ENCODE results near the gene RPS19. TPM values are rescaled to one million over a fixed set of nuclear protein-coding genes. Genes with fewer than 3 reads are reported as not detected.
A peak's percentile ranks its signal among the peaks of the same experiment; 100 is the strongest.

The RPS19 gene
- total RNA-seq, 1 experiment from 2014 or later, result 3,152 TPM

DNA sequence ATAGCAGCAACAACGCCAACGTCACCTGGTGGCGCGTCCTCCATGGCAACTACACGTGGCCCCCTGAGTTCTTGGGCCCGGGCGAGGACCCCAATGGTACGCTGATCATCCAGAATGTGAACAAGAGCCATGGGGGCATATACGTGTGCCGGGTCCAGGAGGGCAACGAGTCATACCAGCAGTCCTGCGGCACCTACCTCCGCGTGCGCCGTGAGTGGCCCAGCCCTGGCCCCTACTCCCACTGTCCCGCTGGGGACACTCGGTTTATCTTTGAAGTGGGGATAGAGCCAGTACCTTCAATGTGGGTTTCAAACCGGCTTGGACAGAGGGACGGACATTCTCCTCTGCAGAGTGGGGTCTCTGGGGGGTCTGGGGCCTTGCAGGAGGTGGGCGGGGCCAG lies 19.0 kb downstream of the RPS19 start (continued):
- TF ChIP-seq ZNF281 (CRISPR knock-in tag; IDR thresholded peaks at IDR 0.05), result no peak
- TF ChIP-seq FOXP1 (CRISPR knock-in tag; IDR thresholded peaks at IDR 0.05; ENCODE audit: borderline replicate concordance), result no peak
- no peak for TF ChIP-seq ELF4 (CRISPR knock-in tag; IDR thresholded peaks at IDR 0.05; ENCODE audit: low read depth)

DNA sequence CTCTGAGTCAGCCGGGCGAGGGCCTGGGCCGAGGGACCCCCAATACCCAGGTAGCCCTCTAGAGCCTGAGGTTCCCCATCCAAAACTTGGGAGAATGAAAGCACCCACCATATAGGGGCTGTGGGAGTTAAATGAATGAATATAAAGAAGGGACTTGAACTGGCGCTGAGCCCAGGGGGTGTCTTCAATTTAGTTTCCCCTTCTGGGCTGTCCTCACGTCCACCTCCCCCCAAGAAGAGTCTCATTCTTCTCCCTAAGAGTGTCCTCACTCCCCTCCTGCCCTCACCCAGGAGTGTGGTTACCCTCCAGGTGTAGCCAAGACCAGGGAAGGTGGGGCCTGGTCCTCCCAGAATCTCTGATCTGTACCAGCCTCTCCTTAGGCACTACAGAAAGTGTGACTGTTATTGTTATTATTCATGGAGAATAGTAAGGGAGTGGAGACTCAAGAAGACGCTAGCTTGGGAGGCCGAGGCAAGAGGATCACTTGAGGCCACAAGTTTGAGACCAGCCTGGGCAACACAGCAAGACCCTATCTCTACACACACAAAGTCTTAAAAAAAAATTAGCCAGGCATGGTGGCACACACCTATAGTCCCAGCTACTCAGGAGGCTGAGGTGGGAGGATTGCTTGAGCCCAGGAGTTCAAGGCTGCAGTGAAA lies 19.7 kb downstream of the RPS19 start:
- Mint-ChIP-seq H3K27ac (no peak overlapping the region), H3K36me3 (no peaks in the 10 kb centered on the region), H3K4me3 (no peak overlapping the region), H3K4me1 (peaks cover 15% of the 10 kb centered on the region), H3K9me3 (no peaks in the 10 kb centered on the region), H3K27me3 (ENCODE audit: low read depth) (peaks cover 42% of the 10 kb centered on the region)
- DNase-seq (ENCODE audit: low spot score) (no peak), ATAC-seq (no peak)
- ChIA-PET CTCF (no interaction called here), POLR2A (no interaction called here)
- no peak for TF ChIP-seq TP53 (CRISPR knock-in tag; IDR thresholded peaks at IDR 0.05)
- TF ChIP-seq ZNF121 (CRISPR knock-in tag; IDR thresholded peaks at IDR 0.05), result peak; percentile 63; the same call in 1 of the 2 replicates

DNA sequence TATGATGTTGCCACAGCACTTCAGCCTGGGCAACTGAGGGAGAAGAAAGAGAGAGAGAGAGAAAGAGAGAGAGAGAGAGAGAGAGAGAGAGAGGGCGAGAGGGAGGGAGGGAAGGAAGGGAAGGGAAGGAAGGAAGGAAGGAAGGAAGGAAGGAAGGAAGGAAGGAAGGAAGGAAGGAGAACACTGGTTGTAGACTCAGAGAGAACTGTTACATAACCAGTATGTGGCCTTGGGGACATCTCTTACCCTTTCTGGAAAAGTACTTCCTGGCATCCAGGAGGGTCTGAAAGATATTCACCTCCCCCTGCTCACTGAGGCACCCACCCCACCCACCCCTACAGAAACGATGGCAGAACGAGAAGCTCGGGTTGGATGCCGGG lies 20.3 kb downstream of the RPS19 start:
- no peaks in the 10 kb centered on the region for H3K9me3 Mint-ChIP-seq
- H3K4me3 Mint-ChIP-seq, result no peak overlapping the region
- no peaks in the 10 kb centered on the region for H3K36me3 Mint-ChIP-seq
- DNase-seq (ENCODE audit: low spot score) (no peak), ATAC-seq (no peak)
- ChIA-PET CTCF (interaction anchor here (0.7 to 4.7 kb wide), 4 partner anchors 8 to 78 kb away, joined by 3 to 46 read pairs (median 4); no protein-coding TSS in a partner anchor), POLR2A (no interaction called here)
- H3K27ac Mint-ChIP-seq, result no peak overlapping the region
- H3K4me1 Mint-ChIP-seq, result peaks cover 19% of the 10 kb centered on the region
- no peak for TF ChIP-seq IRF1 (CRISPR knock-in tag; IDR thresholded peaks at IDR 0.05)
- no peak for TF ChIP-seq HMGA2 (CRISPR knock-in tag; IDR thresholded peaks at IDR 0.05)
- no peak for TF ChIP-seq ZSCAN18 (CRISPR knock-in tag; IDR thresholded peaks at IDR 0.05)
- TF ChIP-seq ETV6 (CRISPR knock-in tag; IDR thresholded peaks at IDR 0.05), result no peak
- TF ChIP-seq ERG (CRISPR knock-in tag; IDR thresholded peaks at IDR 0.05), result no peak
- TF ChIP-seq NFATC4 (CRISPR knock-in tag; IDR thresholded peaks at IDR 0.05), result no peak
- no peak for TF ChIP-seq TEAD1 (CRISPR knock-in tag; IDR thresholded peaks at IDR 0.05)
- TF ChIP-seq FOXK1 (CRISPR knock-in tag; IDR thresholded peaks at IDR 0.05), result no peak
- TF ChIP-seq ZNF281 (CRISPR knock-in tag; IDR thresholded peaks at IDR 0.05), result no peak
- no peak for TF ChIP-seq RORB (CRISPR knock-in tag; IDR thresholded peaks at IDR 0.05)
- TF ChIP-seq ZNF423 (CRISPR knock-in tag; IDR thresholded peaks at IDR 0.05), result no peak
- no peak for TF ChIP-seq ELF4 (CRISPR knock-in tag; IDR thresholded peaks at IDR 0.05; ENCODE audit: low read depth)
- no peak for TF ChIP-seq NR3C1 (CRISPR knock-in tag; conservative IDR thresholded peaks at IDR 0.05; ENCODE audit: low read depth)
- peaks cover 42% of the 10 kb centered on the region for H3K27me3 Mint-ChIP-seq (ENCODE audit: low read depth)
